HG03066 (cell line): Measurements from ENCODE around the gene PCDHA12.
"Not testable (repeated sequence)": the region's sequence is repeated elsewhere in the genome, so short reads cannot be mapped to it uniquely, and the experiment has no call there.

Source experiments
- ATAC-seq: cut with Tn5 transposase; IDR thresholded peaks from one replicate; pipeline ENCODE4 v1.9.1; 2021; ENCODE audit warnings: low read depth; ENCODE audit not compliant: unreplicated experiment

Gene PCDHA12

DNA sequence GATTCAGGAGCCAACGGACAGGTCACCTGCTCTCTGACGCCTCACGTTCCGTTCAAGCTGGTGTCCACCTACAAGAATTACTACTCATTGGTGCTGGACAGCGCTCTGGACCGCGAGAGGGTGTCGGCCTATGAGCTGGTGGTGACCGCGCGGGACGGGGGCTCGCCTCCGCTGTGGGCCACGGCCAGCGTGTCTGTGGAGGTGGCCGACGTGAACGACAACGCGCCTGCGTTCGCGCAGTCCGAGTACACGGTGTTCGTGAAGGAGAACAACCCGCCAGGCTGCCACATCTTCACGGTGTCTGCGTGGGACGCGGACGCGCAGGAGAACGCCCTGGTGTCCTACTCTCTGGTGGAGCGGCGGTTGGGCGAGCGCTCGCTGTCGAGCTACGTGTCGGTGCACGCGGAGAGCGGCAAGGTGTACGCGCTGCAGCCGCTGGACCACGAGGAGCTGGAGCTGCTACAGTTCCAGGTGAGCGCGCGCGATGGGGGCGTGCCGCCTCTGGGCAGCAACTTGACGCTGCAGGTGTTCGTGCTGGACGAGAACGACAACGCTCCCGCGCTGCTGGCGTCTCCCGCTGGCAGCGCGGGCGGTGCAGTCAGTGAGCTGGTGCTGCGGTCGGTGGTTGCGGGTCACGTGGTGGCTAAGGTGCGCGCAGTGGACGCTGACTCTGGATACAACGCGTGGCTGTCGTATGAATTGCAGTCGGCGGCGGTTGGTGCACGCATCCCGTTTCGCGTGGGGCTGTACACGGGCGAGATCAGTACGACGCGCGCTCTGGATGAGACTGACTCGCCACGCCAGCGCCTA is 17.7 kb upstream of the PCDHA12 start:
- ATAC-seq, result no peak

DNA sequence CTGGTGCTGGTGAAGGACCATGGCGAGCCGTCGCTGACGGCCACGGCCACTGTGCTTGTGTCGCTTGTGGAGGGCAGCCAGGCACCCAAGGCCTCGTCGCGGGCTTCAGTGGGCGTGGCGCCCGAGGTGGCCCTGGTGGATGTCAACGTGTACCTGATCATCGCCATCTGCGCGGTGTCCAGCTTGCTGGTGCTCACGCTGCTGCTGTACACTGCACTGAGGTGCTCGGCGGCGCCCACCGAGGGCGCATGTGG is 17.2 kb upstream of the PCDHA12 start:
- ATAC-seq, result no peak

DNA sequence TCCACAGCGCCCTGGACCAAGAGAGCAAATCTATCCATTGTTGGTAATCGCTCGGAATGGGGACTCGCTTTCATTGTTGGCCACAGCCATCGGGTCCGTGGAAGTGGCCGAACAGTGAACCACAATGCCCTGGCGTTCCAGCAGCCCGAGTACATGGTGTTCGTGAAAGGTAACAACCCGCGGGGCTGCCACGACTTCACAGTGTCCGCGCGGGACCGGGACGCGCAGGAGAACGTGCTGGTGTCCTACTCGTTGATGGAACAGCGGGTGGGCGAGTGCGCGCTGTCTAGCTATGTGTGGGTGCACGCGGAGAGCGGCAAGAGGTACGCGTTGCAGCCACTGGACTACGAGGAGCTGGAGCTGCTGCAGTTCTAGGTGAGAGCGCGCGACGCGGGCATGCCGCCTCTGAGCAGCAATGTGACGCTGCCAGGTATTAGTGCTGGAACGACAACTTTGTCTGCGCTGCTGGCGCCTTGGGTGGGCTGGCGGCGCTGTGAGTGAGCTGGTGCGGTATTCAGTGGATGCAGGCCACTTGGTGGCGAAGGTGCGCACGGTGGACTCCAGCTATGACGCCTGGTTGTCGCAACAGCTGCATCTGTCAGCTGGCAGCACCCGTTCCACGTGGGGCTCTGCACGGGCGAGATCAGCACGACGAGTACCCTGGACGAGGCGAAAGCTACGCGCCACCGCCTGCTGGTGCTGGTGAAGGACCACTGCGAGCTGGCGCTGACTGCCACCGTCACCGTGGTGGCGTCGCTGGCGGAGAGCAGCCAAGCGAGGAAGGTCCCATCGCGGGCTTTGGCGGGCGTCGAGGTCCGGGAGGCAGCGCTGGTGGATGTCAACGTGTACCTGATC is 12.4 kb upstream of the PCDHA12 start:
- no peak for ATAC-seq

DNA sequence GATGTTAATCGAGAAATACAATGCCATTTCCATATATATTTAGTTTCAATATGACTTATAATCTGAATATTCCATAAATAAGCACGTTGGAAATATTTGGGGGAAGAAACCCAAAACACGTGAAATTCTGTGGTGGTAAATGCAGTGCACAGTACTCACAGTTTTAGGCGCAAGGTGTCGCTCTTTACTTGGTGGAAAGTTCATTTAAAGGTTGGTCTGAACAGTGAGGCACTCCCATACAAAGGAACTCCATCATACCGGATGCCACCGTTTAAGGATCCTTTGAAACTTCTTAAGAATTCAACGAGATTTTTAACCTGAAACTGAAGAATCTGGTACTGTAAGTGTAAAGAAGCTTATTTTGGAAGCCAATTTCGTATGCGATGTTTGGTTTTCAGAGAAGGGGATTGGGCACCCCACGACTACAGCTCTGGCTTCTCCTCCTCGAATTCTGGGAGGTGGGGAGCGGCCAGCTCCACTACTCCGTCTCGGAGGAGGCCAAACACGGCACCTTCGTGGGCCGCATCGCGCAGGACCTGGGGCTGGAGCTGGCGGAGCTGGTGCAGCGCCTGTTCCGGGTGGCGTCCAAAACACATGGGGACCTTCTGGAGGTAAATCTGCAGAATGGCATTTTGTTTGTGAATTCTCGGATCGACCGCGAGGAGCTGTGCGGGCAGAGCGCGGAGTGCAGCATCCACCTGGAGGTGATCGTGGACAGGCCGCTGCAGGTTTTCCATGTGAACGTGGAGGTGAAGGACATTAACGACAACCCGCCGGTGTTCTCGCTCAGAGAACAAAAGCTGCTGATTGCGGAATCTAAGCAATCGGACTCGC is 6.2 kb upstream of the PCDHA12 start, which contains the start of gene PCDHA11:
Gene PCDHA11, plus strand, starts transcription at position 237 of the 834 bp plus-strand sequence. Its CDS starts 147 bp downstream, at position 384.
- no peak for ATAC-seq

DNA sequence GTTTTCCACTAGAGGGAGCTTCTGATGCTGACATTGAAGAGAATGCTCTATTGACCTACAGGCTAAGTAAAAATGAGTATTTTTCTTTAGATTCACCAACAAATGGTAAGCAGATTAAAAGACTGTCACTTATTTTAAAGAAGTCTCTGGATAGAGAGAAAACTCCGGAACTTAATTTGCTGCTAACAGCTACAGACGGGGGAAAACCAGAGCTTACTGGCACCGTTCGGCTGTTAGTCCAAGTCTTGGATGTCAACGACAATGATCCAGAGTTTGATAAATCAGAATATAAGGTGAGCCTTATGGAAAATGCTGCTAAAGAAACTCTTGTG is 5.6 kb upstream of the PCDHA12 start:
- no peak for ATAC-seq

DNA sequence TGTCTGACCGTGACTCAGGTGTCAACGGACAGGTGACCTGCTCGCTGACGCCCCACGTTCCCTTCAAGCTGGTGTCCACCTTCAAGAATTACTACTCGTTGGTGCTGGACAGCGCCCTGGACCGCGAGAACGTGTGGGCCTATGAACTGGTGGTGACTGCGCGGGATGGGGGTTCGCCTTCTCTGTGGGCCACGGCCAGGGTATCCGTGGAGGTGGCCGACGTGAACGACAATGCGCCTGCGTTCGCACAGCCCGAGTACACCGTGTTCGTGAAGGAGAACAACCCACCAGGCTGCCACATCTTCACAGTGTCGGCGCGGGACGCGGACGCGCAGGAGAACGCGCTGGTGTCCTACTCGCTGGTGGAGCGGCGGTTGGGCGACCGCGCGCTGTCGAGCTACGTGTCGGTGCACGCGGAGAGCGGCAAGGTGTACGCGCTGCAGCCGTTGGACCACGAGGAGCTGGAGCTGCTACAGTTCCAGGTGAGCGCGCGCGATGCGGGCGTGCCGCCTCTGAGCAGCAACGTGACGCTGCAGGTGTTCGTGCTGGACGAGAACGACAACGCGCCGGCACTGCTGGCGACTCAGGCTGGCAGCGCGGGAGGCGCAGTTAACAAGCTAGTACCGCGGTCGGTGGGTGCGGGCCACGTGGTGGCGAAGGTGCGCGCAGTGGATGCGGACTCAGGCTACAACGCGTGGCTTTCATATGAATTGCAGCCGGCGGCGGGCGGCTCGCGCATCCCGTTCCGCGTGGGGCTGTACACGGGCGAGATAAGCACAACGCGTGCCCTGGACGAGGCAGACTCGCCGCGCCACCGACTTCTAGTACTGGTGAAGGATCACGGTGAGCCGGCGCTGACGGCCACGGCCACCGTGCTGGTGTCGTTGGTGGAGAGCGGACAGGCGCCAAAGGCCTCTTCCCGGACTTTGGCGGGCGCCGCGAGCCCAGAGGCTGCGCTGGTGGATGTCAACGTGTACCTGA is 4.6 kb upstream of the PCDHA12 start:
- no peak for ATAC-seq

DNA sequence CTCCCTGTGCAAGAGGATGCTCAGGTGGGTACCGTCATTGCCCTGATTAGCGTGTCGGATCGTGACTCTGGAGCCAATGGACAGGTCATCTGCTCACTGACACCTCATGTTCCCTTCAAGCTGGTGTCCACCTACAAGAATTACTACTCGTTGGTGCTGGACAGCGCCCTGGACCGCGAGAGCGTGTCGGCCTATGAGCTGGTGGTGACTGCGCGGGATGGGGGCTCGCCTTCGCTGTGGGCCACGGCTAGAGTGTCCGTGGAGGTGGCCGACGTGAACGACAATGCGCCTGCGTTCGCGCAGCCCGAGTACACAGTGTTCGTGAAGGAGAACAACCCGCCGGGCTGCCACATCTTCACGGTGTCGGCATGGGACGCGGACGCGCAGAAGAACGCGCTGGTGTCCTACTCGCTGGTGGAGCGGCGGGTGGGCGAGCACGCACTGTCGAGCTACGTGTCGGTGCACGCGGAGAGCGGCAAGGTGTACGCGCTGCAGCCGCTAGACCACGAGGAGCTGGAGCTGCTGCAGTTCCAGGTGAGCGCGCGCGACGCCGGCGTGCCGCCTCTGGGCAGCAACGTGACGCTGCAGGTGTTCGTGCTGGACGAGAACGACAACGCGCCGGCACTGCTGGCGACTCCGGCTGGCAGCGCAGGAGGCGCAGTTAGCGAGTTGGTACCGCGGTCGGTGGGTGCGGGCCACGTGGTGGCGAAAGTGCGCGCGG is 1.6 kb downstream of the PCDHA12 start:
- not testable (repeated sequence) for ATAC-seq

DNA sequence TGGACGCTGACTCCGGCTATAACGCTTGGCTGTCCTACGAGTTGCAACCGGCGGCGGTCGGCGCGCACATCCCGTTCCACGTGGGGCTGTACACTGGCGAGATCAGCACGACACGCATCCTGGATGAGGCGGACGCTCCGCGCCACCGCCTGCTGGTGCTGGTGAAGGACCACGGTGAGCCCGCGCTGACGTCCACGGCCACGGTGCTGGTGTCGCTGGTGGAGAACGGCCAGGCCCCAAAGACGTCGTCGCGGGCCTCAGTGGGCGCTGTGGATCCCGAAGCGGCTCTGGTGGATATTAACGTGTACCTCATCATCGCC is 2.1 kb downstream of the PCDHA12 start:
- ATAC-seq, result no peak

DNA sequence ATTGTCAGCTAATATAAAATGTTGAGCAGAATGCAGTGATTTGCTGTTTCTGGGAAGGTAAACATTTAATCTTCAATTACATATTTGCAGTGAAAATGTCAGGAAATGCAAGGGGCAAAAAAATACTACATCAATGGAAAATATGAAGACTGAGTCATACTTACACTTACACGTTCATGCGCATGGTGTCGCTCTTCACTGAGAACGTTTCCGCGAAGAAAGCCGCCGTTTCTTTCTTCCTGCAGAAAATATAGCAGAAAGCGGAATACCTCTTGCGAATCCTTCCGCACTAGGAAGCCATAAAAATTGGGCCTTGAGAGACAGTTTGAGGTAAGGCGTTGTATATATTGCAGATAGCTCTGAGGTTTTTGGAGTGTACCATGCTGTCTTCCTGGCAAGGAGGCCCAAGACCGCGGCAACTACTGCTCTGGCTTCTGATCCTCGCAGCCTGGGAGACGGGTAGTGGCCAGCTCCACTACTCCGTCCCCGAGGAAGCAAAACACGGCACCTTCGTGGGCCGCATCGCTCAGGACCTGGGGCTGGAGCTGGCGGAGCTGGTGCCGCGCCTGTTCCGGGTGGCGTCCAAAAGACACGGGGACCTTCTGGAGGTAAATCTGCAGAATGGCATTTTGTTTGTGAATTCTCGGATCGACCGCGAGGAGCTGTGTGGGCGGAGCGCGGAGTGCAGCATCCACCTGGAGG is 6.9 kb downstream of the PCDHA12 start, which contains the start of gene PCDHA13:
Gene PCDHA13, plus strand, starts transcription at position 236 of the 702 bp plus-strand sequence. Its CDS starts 145 bp downstream, at position 381.
- ATAC-seq, result no peak

DNA sequence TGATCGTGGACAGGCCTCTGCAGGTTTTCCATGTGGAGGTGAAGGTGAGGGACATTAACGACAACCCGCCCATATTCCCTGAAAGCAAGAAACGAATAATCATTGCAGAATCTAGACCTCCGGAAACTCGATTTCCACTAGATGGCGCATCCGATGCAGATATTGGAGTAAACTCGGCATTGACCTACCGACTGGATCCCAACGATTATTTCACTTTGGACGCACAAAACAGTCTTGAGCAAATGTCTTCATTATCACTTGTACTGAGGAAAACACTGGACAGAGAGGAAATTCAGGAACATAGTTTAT is 7.4 kb downstream of the PCDHA12 start:
- no peak for ATAC-seq

DNA sequence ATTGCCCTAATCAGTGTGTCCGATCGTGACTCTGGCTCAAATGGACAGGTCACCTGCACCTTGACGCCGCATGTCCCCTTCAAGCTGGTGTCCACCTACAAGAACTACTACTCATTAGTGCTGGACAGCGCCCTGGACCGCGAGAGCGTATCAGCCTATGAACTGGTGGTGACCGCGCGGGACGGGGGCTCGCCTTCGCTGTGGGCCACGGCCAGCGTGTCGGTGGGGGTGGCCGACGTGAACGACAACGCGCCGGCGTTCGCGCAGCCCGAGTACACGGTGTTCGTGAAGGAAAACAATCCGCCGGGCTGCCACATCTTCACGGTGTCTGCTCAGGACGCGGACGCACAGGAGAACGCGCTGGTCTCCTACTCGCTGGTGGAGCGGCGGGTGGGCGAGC is 8.3 kb downstream of the PCDHA12 start:
- ATAC-seq, result no peak

DNA sequence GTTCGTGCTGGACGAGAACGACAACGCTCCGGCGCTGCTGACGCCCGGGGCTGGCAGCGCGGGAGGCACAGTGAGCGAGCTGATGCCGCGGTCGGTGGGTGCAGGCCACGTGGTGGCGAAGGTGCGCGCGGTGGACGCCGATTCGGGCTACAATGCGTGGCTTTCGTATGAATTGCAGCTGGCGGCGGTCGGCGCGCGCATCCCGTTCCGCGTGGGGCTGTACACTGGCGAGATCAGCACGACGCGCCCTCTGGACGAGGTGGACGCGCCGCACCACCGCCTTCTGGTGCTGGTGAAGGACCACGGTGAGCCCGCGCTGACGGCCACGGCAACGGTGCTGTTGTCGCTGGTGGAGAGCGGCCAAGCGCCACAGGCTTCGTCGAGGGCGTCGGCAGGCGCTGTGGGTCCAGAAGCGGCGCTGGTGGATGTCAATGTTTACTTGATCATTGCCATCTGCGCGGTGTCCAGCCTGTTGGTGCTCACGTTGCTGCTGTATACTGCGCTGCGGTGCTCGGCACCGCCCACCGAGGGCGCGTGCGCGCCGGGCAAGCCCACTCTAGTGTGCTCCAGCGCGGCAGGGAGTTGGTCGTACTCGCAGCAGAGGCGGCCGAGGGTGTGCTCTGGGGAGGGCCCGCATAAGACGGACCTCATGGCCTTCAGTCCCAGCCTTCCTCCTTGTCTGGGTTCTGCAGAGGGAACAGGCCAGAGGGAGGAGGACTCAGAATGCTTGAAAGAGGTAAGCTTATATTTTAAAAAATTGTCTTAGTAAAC is 9.0 kb downstream of the PCDHA12 start:
- ATAC-seq, result no peak

DNA sequence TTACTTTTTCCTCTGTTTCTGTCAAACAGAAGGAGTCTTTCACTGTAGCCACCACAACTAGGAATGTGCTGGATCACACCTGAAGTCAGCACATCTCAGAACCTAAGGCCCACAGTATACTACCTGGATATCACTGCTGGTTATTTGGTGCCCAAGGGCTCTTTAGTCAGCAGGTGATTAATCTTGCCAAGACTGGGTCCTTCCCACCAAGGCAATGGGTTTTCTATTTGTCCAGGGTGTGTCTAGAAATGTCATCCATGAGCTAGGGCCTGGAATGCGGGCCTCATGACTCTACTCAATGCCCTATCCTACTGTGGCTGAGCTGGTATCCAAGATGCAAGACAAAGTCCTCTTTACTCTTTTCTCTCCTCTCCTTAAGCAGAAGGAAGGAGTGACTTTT is 41.2 kb downstream of the PCDHA12 start:
- ATAC-seq, result no peak

DNA sequence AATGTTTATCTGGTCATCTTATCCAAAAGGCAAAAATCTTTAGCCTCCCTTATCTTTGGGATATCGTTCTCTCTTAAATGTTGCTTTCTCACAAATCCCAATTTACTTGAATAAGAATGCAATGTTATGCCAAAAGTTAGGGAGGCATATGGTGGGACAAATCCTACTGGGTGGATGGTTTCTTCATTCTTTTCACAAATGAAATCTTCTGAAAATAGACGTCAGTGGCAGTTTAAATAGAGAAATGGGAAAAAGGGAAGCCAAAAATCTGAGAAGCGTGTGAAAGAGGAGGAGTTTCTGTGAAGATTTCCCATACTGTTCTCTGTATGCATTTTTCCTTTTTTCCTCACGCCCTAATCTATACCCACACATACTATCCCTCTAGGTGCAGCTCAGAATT is 48.5 kb downstream of the PCDHA12 start:
- no peak for ATAC-seq

DNA sequence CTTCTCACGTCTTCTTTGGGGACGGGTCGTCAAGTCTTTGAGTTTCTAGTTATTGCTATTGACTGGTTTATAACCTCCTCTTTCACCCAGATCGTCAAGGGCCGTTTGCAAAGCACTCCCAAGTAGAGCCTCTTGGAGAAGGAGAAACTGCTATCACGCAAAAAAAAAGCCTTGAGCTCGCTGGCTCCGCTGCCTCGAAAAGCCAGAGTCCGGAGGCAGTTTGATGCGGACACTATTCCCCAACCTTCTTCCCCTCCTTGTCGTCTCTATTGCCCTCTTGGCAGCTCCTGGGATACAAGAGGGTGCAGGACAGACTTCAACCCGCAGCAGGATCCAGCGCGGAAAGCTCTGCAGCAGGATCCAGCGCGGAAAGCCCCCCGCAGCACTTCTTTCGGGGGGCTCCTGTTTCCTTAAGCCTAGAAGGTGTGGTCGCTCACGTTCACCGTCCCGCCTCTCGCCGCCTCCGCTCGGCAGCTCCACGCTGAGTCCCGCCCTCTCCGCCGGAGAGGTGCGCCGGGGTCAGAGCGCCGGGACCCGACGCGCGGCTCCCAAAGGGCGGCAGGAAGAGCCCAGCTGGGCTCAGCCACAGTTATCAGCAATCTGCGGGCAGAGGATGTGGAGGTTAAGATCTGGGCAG is 50.8 kb downstream of the PCDHA12 start, which contains the start of gene PCDHAC1:
Gene PCDHAC1, plus strand, starts transcription at position 494 of the 637 bp plus-strand sequence. CDS start 594 bp downstream, outside the sequence.
- ATAC-seq, result no peak

DNA sequence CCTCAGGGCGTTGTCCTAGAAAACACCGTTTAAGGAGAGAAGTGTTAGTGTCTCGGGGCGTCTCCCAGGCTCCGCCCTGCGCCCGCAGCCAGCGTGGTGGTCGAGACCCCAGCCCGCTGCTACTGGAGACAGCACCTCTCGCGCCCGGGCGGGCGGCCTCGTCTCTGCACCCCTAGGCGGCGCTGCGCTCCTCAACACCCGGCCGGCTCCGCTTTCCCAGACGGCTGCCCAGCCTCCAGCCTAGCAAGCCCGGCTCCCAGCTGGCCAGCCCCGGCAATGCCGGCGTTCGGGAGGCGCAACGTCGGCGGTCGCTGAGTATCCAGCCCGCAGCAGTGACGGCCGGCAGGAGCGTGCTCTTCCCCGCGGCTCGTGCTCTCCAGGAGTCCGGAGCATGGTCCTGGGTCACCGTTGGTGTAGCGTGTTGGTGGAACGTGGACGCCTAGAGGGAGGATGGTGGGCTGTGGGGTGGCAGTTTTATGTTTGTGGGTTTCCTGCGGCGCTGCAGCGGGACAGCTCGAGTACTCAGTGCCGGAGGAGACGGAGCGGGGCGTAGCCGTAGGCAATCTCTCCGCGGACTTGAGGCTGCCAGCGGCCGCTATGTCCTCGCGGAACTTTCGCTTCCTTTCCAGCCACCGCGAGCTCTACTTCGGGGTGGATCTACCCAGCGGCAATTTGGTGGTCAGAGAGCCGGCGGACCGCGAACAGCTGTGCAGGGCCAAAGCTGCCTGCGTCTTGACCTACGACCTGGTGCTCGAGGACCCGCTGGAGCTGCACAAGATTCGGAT is 51.5 kb downstream of the PCDHA12 start:
- ATAC-seq, result no peak

DNA sequence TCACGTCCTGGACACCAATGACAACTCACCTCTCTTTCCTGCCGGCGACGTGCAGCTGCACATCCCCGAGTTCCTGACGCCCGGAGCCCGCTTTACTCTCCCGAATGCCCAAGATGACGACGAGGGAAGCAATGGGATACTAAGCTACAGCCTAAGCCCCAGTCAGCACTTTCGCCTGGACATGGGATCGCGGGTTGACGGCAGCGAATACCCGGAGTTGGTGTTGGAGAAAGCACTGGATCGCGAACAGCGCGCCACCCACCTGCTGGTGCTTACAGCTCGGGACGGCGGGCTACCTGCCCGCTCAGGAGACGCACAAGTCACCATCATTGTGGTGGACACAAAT is 52.1 kb downstream of the PCDHA12 start:
- no peak for ATAC-seq
